ENCODE results near the gene PGS1.

DNA sequence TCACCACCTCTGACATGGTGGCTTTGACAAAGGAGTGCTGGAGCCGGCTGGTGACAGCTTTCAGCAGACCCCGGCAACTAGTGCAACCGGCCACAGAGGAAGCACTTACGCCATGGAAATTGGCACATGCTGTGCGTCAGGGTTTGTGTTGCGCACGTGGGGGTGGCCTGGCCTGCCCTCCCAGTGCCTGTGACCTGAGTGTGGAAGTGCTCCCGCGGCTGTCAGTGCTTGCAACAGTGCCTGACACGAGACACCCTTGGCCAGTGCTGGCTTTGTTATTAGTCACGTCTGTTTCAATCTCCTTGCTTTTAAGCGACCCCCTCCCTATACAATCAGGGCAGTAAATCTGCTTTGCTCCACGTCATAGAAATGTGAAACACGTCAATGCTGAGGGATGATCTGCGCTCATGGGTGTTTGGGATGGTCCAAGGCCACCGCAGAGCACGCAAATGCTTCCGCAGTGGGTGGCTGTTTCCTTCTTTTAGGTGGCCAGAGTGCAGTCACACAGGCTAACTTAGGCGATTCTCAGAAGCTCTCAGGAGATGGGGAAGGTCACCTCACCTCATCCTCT is 64.3 kb downstream of the PGS1 start:
- no peak for TF ChIP-seq POLR2A (IDR thresholded peaks at IDR 0.05)
- TF ChIP-seq, protein P1, sequence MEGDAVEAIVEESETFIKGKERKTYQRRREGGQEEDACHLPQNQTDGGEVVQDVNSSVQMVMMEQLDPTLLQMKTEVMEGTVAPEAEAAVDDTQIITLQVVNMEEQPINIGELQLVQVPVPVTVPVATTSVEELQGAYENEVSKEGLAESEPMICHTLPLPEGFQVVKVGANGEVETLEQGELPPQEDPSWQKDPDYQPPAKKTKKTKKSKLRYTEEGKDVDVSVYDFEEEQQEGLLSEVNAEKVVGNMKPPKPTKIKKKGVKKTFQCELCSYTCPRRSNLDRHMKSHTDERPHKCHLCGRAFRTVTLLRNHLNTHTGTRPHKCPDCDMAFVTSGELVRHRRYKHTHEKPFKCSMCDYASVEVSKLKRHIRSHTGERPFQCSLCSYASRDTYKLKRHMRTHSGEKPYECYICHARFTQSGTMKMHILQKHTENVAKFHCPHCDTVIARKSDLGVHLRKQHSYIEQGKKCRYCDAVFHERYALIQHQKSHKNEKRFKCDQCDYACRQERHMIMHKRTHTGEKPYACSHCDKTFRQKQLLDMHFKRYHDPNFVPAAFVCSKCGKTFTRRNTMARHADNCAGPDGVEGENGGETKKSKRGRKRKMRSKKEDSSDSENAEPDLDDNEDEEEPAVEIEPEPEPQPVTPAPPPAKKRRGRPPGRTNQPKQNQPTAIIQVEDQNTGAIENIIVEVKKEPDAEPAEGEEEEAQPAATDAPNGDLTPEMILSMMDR (IDR thresholded peaks at IDR 0.05), result no peak
